Suprapubic skin (tissue), 4 donors: ENCODE results near the gene RAPGEF2. TPM values are rescaled to one million over a fixed set of nuclear protein-coding genes. Genes with fewer than 3 reads are reported as not detected.
"Not testable (repeated sequence)": the region's sequence is repeated elsewhere in the genome, so short reads cannot be mapped to it uniquely, and the experiment has no call there.

Experiments used
- DNase-seq, 2 donors: peaks; one replicate each; pipeline ENCODE4 v3.0.0-alpha.2; 2019; ENCODE audit warnings: low spot score in 2 of 2
- H3K27ac ChIP-seq: fragments of 200-600 bp; sonication (generic); one replicate; pipeline ENCODE4 v1.5.1; 2019
- H3K27me3 ChIP-seq: fragments of 200-600 bp; sonication (generic); one replicate; pipeline ENCODE4 v1.5.1; 2019
- H3K36me3 ChIP-seq: fragments of 200-600 bp; sonication (generic); one replicate; pipeline ENCODE4 v1.5.1; 2019
- H3K4me1 ChIP-seq: fragments of 200-600 bp; sonication (generic); one replicate; pipeline ENCODE4 v1.5.1; 2019
- H3K4me3 ChIP-seq: fragments of 200-600 bp; sonication (generic); one replicate; pipeline ENCODE4 v1.5.1; 2019; ENCODE audit warnings: mild to moderate bottlenecking
- H3K9me3 ChIP-seq: fragments of 200-600 bp; sonication (generic); one replicate; pipeline ENCODE4 v1.5.1; 2019
- EP300 ChIP-seq: sonication (generic); formaldehyde crosslinking; IDR thresholded peaks from one replicate; pipeline ENCODE4 v1.6.1; 2017; ENCODE audit warnings: antibody characterized with exemption
- POLR2A ChIP-seq, 2 donors: fragments of 450-650 bp; IDR thresholded peaks; one replicate each; pipeline ENCODE4 v1.6.1; 2017; ENCODE audit warnings: antibody characterized with exemption in 2 of 2, mild to moderate bottlenecking in 2 of 2, moderate library complexity in 2 of 2
- POLR2AphosphoS5 ChIP-seq, 3 donors: sonication (generic); formaldehyde crosslinking; IDR thresholded peaks; one replicate each; pipeline ENCODE4 v1.6.1; 2017; ENCODE audit warnings: antibody characterized with exemption in 3 of 3
- WGBS: methylation state at CpG from one replicate; pipeline ENCODE4 v1.1.5; 2018; 5-methylcytosine and 5-hydroxymethylcytosine counted together
- total RNA-seq, 4 donors: library from RNA; depleted of rRNA; stranded (reverse); fragments of >200 nt; gene quantifications; one replicate each; pipeline ENCODE4 v1.1.0, GENCODE V29; 2016
- TF ChIP-seq, protein P1 (sequence below), 2 donors: fragments of 200-600 bp in 1 of 2; fragments of 450-650 bp in 1 of 2; sonication (generic) in 1 of 2; IDR thresholded peaks; one replicate each; pipeline ENCODE4 v1.5.1; 2016 to 2019; ENCODE audit warnings: antibody characterized with exemption in 2 of 2, mild to moderate bottlenecking in 1 of 2, moderate library complexity in 1 of 2

Gene RAPGEF2
- total RNA-seq, 4 donors from 2014 or later: 31.3 to 62.4 (median 43.5) TPM

DNA sequence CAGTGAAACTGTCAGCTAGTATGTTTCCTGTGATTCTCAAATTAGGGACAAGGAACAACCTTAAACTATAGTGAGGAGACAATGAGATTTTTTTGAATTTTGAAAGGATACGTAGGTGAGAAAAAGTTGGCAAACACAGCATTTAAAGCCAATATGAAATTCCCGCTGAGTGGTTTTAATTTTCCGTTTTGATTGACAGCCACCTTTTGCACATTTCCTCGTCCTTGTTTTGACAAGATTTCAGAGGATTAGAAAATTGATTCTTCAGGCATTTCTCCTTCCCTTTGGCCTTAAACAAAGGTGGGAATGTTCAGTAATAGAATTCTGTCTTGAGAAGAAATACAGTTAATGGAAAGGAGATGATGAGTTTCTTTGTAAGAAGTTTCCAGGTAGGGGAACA, 52.2 kb downstream of the RAPGEF2 start:
- TF ChIP-seq EP300 (no peak), POLR2A (IDR thresholded peaks at IDR 0.05) (no peak), POLR2AphosphoS5 (IDR thresholded peaks at IDR 0.05) (no peak)
- TF ChIP-seq, protein P1, sequence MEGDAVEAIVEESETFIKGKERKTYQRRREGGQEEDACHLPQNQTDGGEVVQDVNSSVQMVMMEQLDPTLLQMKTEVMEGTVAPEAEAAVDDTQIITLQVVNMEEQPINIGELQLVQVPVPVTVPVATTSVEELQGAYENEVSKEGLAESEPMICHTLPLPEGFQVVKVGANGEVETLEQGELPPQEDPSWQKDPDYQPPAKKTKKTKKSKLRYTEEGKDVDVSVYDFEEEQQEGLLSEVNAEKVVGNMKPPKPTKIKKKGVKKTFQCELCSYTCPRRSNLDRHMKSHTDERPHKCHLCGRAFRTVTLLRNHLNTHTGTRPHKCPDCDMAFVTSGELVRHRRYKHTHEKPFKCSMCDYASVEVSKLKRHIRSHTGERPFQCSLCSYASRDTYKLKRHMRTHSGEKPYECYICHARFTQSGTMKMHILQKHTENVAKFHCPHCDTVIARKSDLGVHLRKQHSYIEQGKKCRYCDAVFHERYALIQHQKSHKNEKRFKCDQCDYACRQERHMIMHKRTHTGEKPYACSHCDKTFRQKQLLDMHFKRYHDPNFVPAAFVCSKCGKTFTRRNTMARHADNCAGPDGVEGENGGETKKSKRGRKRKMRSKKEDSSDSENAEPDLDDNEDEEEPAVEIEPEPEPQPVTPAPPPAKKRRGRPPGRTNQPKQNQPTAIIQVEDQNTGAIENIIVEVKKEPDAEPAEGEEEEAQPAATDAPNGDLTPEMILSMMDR (IDR thresholded peaks at IDR 0.05): no peak
- Histone ChIP-seq H3K27me3 (no peaks in the 10 kb centered on the region), H3K36me3 (no peaks in the 10 kb centered on the region), H3K9me3 (no peaks in the 10 kb centered on the region), H3K4me3 (no peak overlapping the region), H3K27ac (no peak overlapping the region), H3K4me1 (peaks cover 12% of the 10 kb centered on the region)
- WGBS: 82% methylated on average over 4 of the region's 4 CpGs
- no peak for DNase-seq

GRCh38 chr4:159158083-159158617, 55.3 kb downstream of the RAPGEF2 start:
- H3K36me3 ChIP-seq: no peaks in the 10 kb centered on the region
- DNase-seq: no peak

DNA sequence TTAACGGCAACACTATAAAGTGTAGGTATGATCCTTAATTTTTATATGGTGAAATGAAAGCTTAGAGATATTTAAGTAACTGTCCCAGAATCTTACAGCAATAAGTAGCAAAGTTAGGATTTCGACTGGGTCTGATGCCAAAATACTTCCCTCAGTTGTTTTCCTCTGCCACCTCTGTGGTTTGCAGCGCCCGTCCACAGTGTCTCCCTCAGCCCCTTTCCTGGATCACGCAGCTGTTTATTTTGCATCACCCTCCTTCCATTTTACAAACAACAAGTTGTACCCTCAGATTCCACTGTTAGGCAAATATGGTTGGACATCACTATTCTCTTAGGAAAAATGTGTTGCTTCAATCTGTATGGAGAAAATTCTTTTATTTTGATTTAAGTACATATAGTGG, 56.1 kb downstream of the RAPGEF2 start:
- no peak overlapping the region for H3K27ac ChIP-seq
- 74% methylated on average over 5 of the region's 5 CpGs for WGBS
- H3K4me3 ChIP-seq: no peak overlapping the region
- no peaks in the 10 kb centered on the region for H3K27me3 ChIP-seq
- DNase-seq: no peak
- no peaks in the 10 kb centered on the region for H3K9me3 ChIP-seq
- no peaks in the 10 kb centered on the region for H3K36me3 ChIP-seq
- H3K4me1 ChIP-seq: peaks cover 17% of the 10 kb centered on the region
- TF ChIP-seq POLR2A (IDR thresholded peaks at IDR 0.05): no peak
- TF ChIP-seq, protein P1 (IDR thresholded peaks at IDR 0.05): no peak
- TF ChIP-seq EP300: no peak
- no peak for TF ChIP-seq POLR2AphosphoS5 (IDR thresholded peaks at IDR 0.05)

More at GRCh38 chr4:159158083-159158617, 55.3 kb downstream of the RAPGEF2 start:
- Histone ChIP-seq H3K4me1 (peaks cover 17% of the 10 kb centered on the region), H3K9me3 (no peaks in the 10 kb centered on the region), H3K4me3 (no peak overlapping the region), H3K27ac (no peak overlapping the region), H3K27me3 (no peaks in the 10 kb centered on the region)
- TF ChIP-seq EP300 (no peak), POLR2AphosphoS5 (IDR thresholded peaks at IDR 0.05) (no peak), POLR2A (IDR thresholded peaks at IDR 0.05) (no peak)
- TF ChIP-seq, protein P1 (IDR thresholded peaks at IDR 0.05): no peak

DNA sequence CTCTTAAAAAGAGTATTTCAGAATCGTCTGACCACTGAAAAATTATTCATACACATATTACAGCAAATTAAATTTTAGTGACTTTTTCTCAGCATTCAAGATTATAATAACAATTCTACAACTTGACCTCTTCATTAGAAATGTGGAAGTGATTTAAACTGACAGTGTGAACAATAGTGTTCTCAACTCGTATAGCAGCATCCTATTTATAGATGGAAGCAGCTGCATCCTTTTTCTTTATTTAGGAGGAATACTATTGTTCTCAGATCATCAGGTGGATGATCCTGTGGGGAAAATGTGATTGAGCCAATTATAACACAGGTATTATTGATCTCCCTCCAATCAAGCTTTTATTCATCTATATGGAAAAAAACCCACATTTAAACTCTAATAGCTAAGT, 56.7 kb downstream of the RAPGEF2 start:
- peaks cover 17% of the 10 kb centered on the region for H3K4me1 ChIP-seq
- no peak for DNase-seq
- no peak overlapping the region for H3K4me3 ChIP-seq
- no peaks in the 10 kb centered on the region for H3K9me3 ChIP-seq
- 55% methylated on average over 2 of the region's 2 CpGs for WGBS
- TF ChIP-seq POLR2A (IDR thresholded peaks at IDR 0.05) (no peak), EP300 (no peak), POLR2AphosphoS5 (IDR thresholded peaks at IDR 0.05) (no peak)
- TF ChIP-seq, protein P1 (IDR thresholded peaks at IDR 0.05): no peak
- H3K27me3 ChIP-seq: no peaks in the 10 kb centered on the region
- H3K36me3 ChIP-seq: no peaks in the 10 kb centered on the region
- H3K27ac ChIP-seq: no peak overlapping the region

GRCh38 chr4:159160242-159160641, 57.4 kb downstream of the RAPGEF2 start:
- Histone ChIP-seq H3K4me3 (no peak overlapping the region), H3K9me3 (no peaks in the 10 kb centered on the region), H3K27me3 (no peaks in the 10 kb centered on the region), H3K27ac (no peak overlapping the region), H3K36me3 (no peaks in the 10 kb centered on the region), H3K4me1 (peaks cover 17% of the 10 kb centered on the region)
- TF ChIP-seq, protein P1 (IDR thresholded peaks at IDR 0.05): no peak
- no peak for TF ChIP-seq POLR2A (IDR thresholded peaks at IDR 0.05)
- no peak for TF ChIP-seq EP300
- no peak for TF ChIP-seq POLR2AphosphoS5 (IDR thresholded peaks at IDR 0.05)
- WGBS: 89% methylated on average over 1 of the region's 1 CpG
- no peak for DNase-seq

- not testable (repeated sequence) for H3K4me3 ChIP-seq, DNase-seq, H3K9me3 ChIP-seq, H3K27me3 ChIP-seq, H3K36me3 ChIP-seq, H3K27ac ChIP-seq
- H3K4me1 ChIP-seq: peaks cover 17% of the 10 kb centered on the region
- 94% methylated on average over 3 of the region's 3 CpGs for WGBS
Observed at GRCh38 chr4:159161436-159161835, 58.6 kb downstream of the RAPGEF2 start.
